ENCODE data around the gene LHFPL3.

The LHFPL3 gene

GRCh38 chr7:104906032-104906431, 577.6 kb downstream of the LHFPL3 start:
- no peak for TF ChIP-seq CTCF (IDR thresholded peaks at IDR 0.05; ENCODE audit: low read depth, low read length)
- DNase-seq (ENCODE audit: extremely low read depth, low read depth): no peak

GRCh38 chr7:104906556-104906955, 578.2 kb downstream of the LHFPL3 start:
- no peak for TF ChIP-seq CTCF (IDR thresholded peaks at IDR 0.05; ENCODE audit: low read depth, low read length)
- DNase-seq (ENCODE audit: extremely low read depth, low read depth): no peak

- no peak for DNase-seq (ENCODE audit: extremely low read depth, low read depth)
- TF ChIP-seq CTCF (IDR thresholded peaks at IDR 0.05; ENCODE audit: low read depth, low read length): no peak
Observed at GRCh38 chr7:104908636-104909035, 580.2 kb downstream of the LHFPL3 start.

GRCh38 chr7:104909096-104909495, 580.7 kb downstream of the LHFPL3 start:
- TF ChIP-seq CTCF (IDR thresholded peaks at IDR 0.05; ENCODE audit: low read depth, low read length): no peak
- DNase-seq (ENCODE audit: extremely low read depth, low read depth): no peak

- no peak for TF ChIP-seq CTCF (IDR thresholded peaks at IDR 0.05; ENCODE audit: low read depth, low read length)
- no peak for DNase-seq (ENCODE audit: extremely low read depth, low read depth)
Observed at GRCh38 chr7:104914421-104914820, 586.0 kb downstream of the LHFPL3 start.

- no peak for TF ChIP-seq CTCF (IDR thresholded peaks at IDR 0.05; ENCODE audit: low read depth, low read length)
- no peak for DNase-seq (ENCODE audit: extremely low read depth, low read depth)
Observed at GRCh38 chr7:104921596-104921995, 593.2 kb downstream of the LHFPL3 start.

- DNase-seq (ENCODE audit: extremely low read depth, low read depth): no peak
- TF ChIP-seq CTCF (IDR thresholded peaks at IDR 0.05; ENCODE audit: low read depth, low read length): no peak
Observed at GRCh38 chr7:104922182-104923009, 594.0 kb downstream of the LHFPL3 start.

All from AG09319 (cell line).